ENCODE measurements around the gene NDUFB10. TPM values are rescaled to one million over a fixed set of nuclear protein-coding genes. Genes with fewer than 3 reads are reported as not detected.
"Not testable (repeated sequence)": the region's sequence is repeated elsewhere in the genome, so short reads cannot be mapped to it uniquely, and the experiment has no call there.

NDUFB10 gene
- total RNA-seq, 2 experiments from 2014 or later = 113 to 118 TPM

- H3K27me3 Mint-ChIP-seq = no peaks in the 10 kb centered on the region
- intact Hi-C loops (cut with DNase I, micrococcal nuclease) = no loop called here
- H3K36me3 Mint-ChIP-seq (ENCODE audit: low read depth) = no peaks in the 10 kb centered on the region
- DNase-seq (no peak), ATAC-seq (no peak)
- H3K9me3 Mint-ChIP-seq (ENCODE audit: low read depth) = no peaks in the 10 kb centered on the region
- POLR2A ChIA-PET = no interaction called here
- no peak overlapping the region for H3K4me3 Mint-ChIP-seq
- no peak overlapping the region for H3K27ac Mint-ChIP-seq
- CTCF ChIA-PET = interaction anchor here (0.5 kb wide), 1 partner anchor 9 kb away, joined by 4 read pairs; no protein-coding TSS in a partner anchor
- H3K4me1 Mint-ChIP-seq = peaks cover 3% of the 10 kb centered on the region
Observed at GRCh38 chr16:1950047-1950446, 9.3 kb upstream of the NDUFB10 start.

GRCh38 chr16:1950559-1950958 is 8.8 kb upstream of the NDUFB10 start:
- H3K4me3 Mint-ChIP-seq = no peak overlapping the region
- H3K4me1 Mint-ChIP-seq = peaks cover 3% of the 10 kb centered on the region
- no peak overlapping the region for H3K27ac Mint-ChIP-seq
- CTCF ChIA-PET = interaction anchor here (0.5 kb wide), 1 partner anchor 9 kb away, joined by 4 read pairs; no protein-coding TSS in a partner anchor
- DNase-seq (no peak), ATAC-seq (no peak)
- H3K36me3 Mint-ChIP-seq (ENCODE audit: low read depth) = no peaks in the 10 kb centered on the region
- intact Hi-C loops (cut with DNase I, micrococcal nuclease) = no loop called here
- POLR2A ChIA-PET = no interaction called here
- H3K27me3 Mint-ChIP-seq = no peaks in the 10 kb centered on the region
- H3K9me3 Mint-ChIP-seq (ENCODE audit: low read depth) = no peaks in the 10 kb centered on the region

GRCh38 chr16:1953734-1954133 is 5.6 kb upstream of the NDUFB10 start:
- Mint-ChIP-seq H3K27me3 (no peaks in the 10 kb centered on the region), H3K4me1 (peaks cover 3% of the 10 kb centered on the region), H3K9me3 (ENCODE audit: low read depth) (no peaks in the 10 kb centered on the region), H3K36me3 (ENCODE audit: low read depth) (no peaks in the 10 kb centered on the region), H3K4me3 (no peak overlapping the region), H3K27ac (no peak overlapping the region)
- POLR2A ChIA-PET = interaction anchor here (1.6 kb wide), 1 partner anchor 11 kb away, joined by 4 read pairs; the partner anchor contains the start of gene MSRB1
- intact Hi-C loops (cut with DNase I, micrococcal nuclease) = no loop called here
- CTCF ChIA-PET = interaction anchor here (0.7 kb wide), 1 partner anchor 11 kb away, joined by 3 read pairs; the partner anchor contains the start of gene RPS2
- ATAC-seq (no peak), DNase-seq (no peak)

GRCh38 chr16:1957434-1958142 is 1.8 kb upstream of the NDUFB10 start:
- intact Hi-C loops (cut with DNase I, micrococcal nuclease) = loop anchor here in 1 of 2 experiments (2.0 kb wide), 1 partner anchor 185 kb away; the partner anchor contains the start of genes EME2 and MRPS34

DNA sequence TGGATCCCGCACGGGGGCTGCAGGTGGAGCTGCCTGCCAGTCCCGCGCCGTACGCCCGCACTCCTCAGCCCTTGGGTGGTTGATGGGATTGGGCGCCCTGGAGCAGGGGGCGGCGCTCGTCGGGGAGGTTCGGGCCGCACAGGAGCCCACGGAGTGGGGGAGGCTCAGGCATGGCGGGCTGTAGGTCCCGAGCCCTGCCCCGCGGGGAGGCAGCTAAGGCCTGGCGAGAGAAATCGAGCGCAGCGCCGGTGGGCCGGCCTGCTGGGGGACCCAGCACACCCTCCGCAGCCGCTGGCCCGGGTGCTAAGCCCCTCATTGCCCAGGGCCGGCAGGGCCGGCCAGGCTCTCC is 1.2 kb upstream of the NDUFB10 start:
- peaks cover 24% of the 10 kb centered on the region for H3K36me3 Mint-ChIP-seq (ENCODE audit: low read depth)
- H3K27ac Mint-ChIP-seq; POLR2A ChIA-PET; DNase-seq; CTCF ChIA-PET; H3K27me3 Mint-ChIP-seq; ATAC-seq; H3K4me3 Mint-ChIP-seq; H3K9me3 Mint-ChIP-seq (ENCODE audit: low read depth): not testable (repeated sequence)
- intact Hi-C loops (cut with DNase I, micrococcal nuclease) = loop anchor here in 1 of 2 experiments (2.0 kb wide), 1 partner anchor 185 kb away; the partner anchor contains the start of genes EME2 and MRPS34
- peaks cover 25% of the 10 kb centered on the region for H3K4me1 Mint-ChIP-seq

More at GRCh38 chr16:1957434-1958142, 1.8 kb upstream of the NDUFB10 start:
- H3K27ac Mint-ChIP-seq; H3K9me3 Mint-ChIP-seq (ENCODE audit: low read depth); H3K4me3 Mint-ChIP-seq; CTCF ChIA-PET; ATAC-seq; H3K27me3 Mint-ChIP-seq; DNase-seq: not testable (repeated sequence)
- POLR2A ChIA-PET = interaction anchor here (0.8 kb wide), 1 partner anchor 195 kb away, joined by 3 read pairs; no protein-coding TSS in a partner anchor
- peaks cover 21% of the 10 kb centered on the region for H3K4me1 Mint-ChIP-seq
- H3K36me3 Mint-ChIP-seq (ENCODE audit: low read depth) = peaks cover 19% of the 10 kb centered on the region

DNA sequence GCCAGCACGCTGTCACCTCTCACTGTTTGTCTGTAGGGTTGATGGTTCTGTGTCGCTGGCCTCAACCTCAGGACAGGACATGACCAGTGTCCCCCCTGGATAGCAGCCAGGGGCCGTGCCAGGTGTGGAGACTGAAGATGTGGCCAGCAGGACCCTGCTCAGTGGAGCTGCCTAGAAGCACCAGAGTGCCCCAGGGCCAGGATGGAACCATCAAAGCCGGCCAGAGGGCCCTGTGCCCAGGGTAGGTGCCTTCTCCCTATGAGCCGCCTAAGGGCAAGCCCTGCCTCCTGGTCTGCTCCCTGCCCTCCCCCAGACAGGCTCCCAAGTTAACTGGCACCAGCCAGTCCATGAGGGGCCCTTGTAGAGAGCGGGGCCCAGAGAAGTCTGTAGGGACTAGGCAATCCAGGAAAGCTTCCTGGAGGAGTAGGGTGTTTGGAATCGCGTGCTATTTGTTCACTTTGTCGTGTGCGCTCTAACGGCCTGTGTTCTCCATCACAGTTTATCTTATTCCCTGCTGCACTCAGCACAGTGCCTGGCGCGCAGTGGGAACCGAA is 546 bp upstream of the NDUFB10 start:
- DNase-seq (no peak), ATAC-seq (no peak)
- ChIA-PET POLR2A (no interaction called here), CTCF (no interaction called here)
- Mint-ChIP-seq H3K9me3 (ENCODE audit: low read depth) (no peaks in the 10 kb centered on the region), H3K4me3 (peak overlapping the region; percentile 96), H3K27me3 (no peaks in the 10 kb centered on the region), H3K36me3 (ENCODE audit: low read depth) (peaks cover 31% of the 10 kb centered on the region), H3K4me1 (peaks cover 32% of the 10 kb centered on the region), H3K27ac (no peak overlapping the region)
- intact Hi-C loops (cut with DNase I, micrococcal nuclease) = loop anchor here (1.0 to 2.0 kb wide), 6 partner anchors 15 to 1290 kb away; partner anchors contain the start of genes MSRB1 (in 2 of the 2), EME2 (in 1 of the 2), MRPS34 (in 1 of the 2) and RHOT2 (in 1 of the 2)

DNA sequence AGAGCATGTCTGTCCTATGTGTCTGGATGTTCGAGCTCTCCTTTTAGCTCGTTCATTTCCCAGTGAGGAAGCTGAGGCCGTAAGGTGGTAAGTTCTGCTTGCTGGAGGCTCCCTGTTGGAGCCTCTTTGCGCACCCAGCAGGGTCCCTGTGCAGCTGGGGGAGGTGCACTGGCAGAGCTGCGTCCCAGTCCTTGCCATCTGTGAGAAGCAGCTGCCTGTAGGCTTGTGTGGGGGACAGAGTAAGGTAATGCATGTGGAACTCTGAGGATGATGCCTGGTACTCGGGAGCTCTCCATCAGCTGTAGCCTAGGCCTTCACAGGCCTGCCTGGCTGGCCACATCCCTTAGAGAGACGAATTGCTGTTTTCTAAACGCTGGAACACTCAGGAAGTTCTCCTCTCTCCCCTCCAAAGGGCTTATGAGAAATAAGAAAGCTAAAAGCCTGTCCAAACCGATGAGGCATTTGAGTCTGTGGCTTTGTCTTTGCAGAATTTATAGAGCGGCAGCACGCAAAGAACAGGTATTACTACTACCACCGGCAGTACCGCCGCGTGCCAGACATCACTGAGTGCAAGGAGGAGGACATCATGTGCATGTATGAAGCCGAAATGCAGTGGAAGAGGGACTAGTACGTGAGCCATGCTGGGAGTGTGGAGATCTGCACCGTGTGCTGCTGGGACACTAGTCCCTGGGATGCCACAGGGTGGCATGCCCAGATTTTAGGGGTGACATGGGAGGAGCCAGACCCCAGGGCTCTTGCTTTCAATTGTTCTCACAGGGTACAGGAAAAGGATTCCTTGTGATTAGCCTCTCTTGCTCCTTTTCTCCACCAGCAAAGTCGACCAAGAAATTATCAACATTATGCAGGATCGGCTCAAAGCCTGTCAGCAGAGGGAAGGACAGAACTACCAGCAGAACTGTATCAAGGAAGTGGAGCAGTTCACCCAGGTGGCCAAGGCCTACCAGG is 1.6 kb downstream of the NDUFB10 start:
- no peaks in the 10 kb centered on the region for H3K9me3 Mint-ChIP-seq (ENCODE audit: low read depth)
- ChIA-PET CTCF (interaction anchor here (1.5 kb wide), 1 partner anchor 10 kb away, joined by 8 read pairs; the partner anchor contains the start of gene TBL3), POLR2A (interaction anchor here (0.5 to 2.5 kb wide), 7 partner anchors 9 to 904 kb away, joined by 3 to 14 read pairs (median 4); partner anchors contain the start of genes MSRB1, NOXO1, TBL3 and TRAF7)
- H3K36me3 Mint-ChIP-seq (ENCODE audit: low read depth) = peaks cover 49% of the 10 kb centered on the region
- ATAC-seq = peak; percentile 13
- H3K4me1 Mint-ChIP-seq = peaks cover 37% of the 10 kb centered on the region
- intact Hi-C loops (cut with DNase I, micrococcal nuclease) = loop anchor here in 1 of 2 experiments (2.0 to 5.0 kb wide), 2 partner anchors 46 to 194 kb away; partner anchors contain the start of genes TRAF7 and ZNF598
- peak; percentile 70 for DNase-seq
- peak overlapping the region; percentile 95 for H3K27ac Mint-ChIP-seq
- no peaks in the 10 kb centered on the region for H3K27me3 Mint-ChIP-seq
- peak overlapping the region; percentile 96 for H3K4me3 Mint-ChIP-seq

- Mint-ChIP-seq H3K9me3 (ENCODE audit: low read depth) (no peaks in the 10 kb centered on the region), H3K4me3 (peak overlapping the region; percentile 96), H3K27me3 (no peaks in the 10 kb centered on the region), H3K4me1 (peaks cover 38% of the 10 kb centered on the region), H3K36me3 (ENCODE audit: low read depth) (peaks cover 49% of the 10 kb centered on the region), H3K27ac (peak overlapping the region; percentile 99)
- intact Hi-C loops (cut with DNase I, micrococcal nuclease) = loop anchor here in 1 of 2 experiments (2.0 to 5.0 kb wide), 2 partner anchors 46 to 193 kb away; partner anchors contain the start of genes TRAF7 and ZNF598
- CTCF ChIA-PET = no interaction called here
- ATAC-seq = no peak
- POLR2A ChIA-PET = interaction anchor here (1.7 to 2.5 kb wide), 2 partner anchors 10 to 18 kb away, joined by 9 to 14 read pairs; partner anchors contain the start of genes MSRB1 and TBL3
- peak; percentile 57 for DNase-seq
Observed at GRCh38 chr16:1961651-1962067, 2.3 kb downstream of the NDUFB10 start.

- H3K27me3 Mint-ChIP-seq; DNase-seq; H3K9me3 Mint-ChIP-seq (ENCODE audit: low read depth); CTCF ChIA-PET; ATAC-seq: not testable (repeated sequence)
- Mint-ChIP-seq H3K27ac (peak overlapping the region; percentile 99), H3K4me3 (peak overlapping the region; percentile 96), H3K4me1 (peaks cover 38% of the 10 kb centered on the region), H3K36me3 (ENCODE audit: low read depth) (peaks cover 49% of the 10 kb centered on the region)
- intact Hi-C loops (cut with DNase I, micrococcal nuclease) = loop anchor here in 1 of 2 experiments (5.0 kb wide), 1 partner anchor 45 kb away; the partner anchor contains the start of gene ZNF598
- POLR2A ChIA-PET = interaction anchor here (1.7 to 2.5 kb wide), 2 partner anchors 9 to 19 kb away, joined by 9 to 14 read pairs; partner anchors contain the start of genes MSRB1 and TBL3
Observed at GRCh38 chr16:1962161-1963153, 3.1 kb downstream of the NDUFB10 start.
